Lung (tissue), 12 donors: ENCODE results near the gene CD58. TPM values are rescaled to one million over a fixed set of nuclear protein-coding genes. Genes with fewer than 3 reads are reported as not detected.

Source experiments
- ATAC-seq: fragments of 200-7000 bp; cut with Tn5 transposase; one replicate; pipeline ENCODE4 v1.9.1; 2020; ENCODE audit warnings: moderate number of reproducible peaks; ENCODE audit not compliant: insufficient read depth, low FRiP score
- DNase-seq, 3 donors: peaks; one replicate each; pipeline ENCODE4 v3.0.0-alpha.2; 2013 to 2017
- H3K27ac ChIP-seq, 2 donors: one replicate each; pipeline ENCODE4 v1.5.1; 2013; ENCODE audit warnings: mild to moderate bottlenecking in 2 of 2, moderate library complexity in 2 of 2, control low read depth in 1 of 2, inconsistent platforms in 1 of 2, low read depth in 1 of 2, low read length in 1 of 2
- H3K27me3 ChIP-seq, 3 donors: one replicate each; pipeline ENCODE4 v1.5.1; 2013; ENCODE audit warnings: low read length in 2 of 3; ENCODE audit not compliant: control insufficient read depth in 3 of 3, insufficient read depth in 3 of 3
- H3K36me3 ChIP-seq, 4 donors: one replicate each; pipeline ENCODE4 v1.5.1; 2013; ENCODE audit warnings: low read length in 4 of 4, mild to moderate bottlenecking in 1 of 4, moderate library complexity in 1 of 4; ENCODE audit not compliant: control insufficient read depth in 4 of 4, insufficient read depth in 4 of 4
- H3K4me1 ChIP-seq, 5 donors: one replicate each; pipeline ENCODE4 v1.5.1; 2013; ENCODE audit warnings: low read length in 5 of 5, mild to moderate bottlenecking in 2 of 5, moderate library complexity in 1 of 5; ENCODE audit not compliant: control insufficient read depth in 5 of 5, insufficient read depth in 5 of 5
- H3K4me3 ChIP-seq: one replicate; pipeline ENCODE4 v1.5.1; 2013; ENCODE audit warnings: mild to moderate bottlenecking, control low read depth, moderate library complexity
- H3K9ac ChIP-seq, 2 donors: one replicate each; pipeline ENCODE4 v1.5.1; 2013; ENCODE audit warnings: low read length in 2 of 2, control low read depth in 1 of 2; ENCODE audit not compliant: insufficient read depth in 1 of 2
- H3K9me3 ChIP-seq, 4 donors: one replicate each; pipeline ENCODE4 v1.5.1; 2013; ENCODE audit warnings: low read length in 3 of 4, mild to moderate bottlenecking in 1 of 4, moderate library complexity in 1 of 4; ENCODE audit not compliant: control insufficient read depth in 4 of 4, insufficient read depth in 3 of 4
- WGBS, 2 donors: extraction: QIAGEN DNeasy Blood & Tissue Kit; methylation state at CpG; one replicate each; pipeline ENCODE4 v1.1.7; 2013; 5-methylcytosine and 5-hydroxymethylcytosine counted together
- polyA plus RNA-seq, 2 donors: library from polyadenylated mRNA; stranded (reverse); fragments of 200-250 nt; gene quantifications; one replicate each; pipeline ENCODE4 v1.2.1, GENCODE V29; 2013
- total RNA-seq, 2 donors: library from RNA; depleted of rRNA in 1 of 2; stranded (reverse); fragments of >200 nt in 1 of 2; gene quantifications; one replicate each; pipeline ENCODE4 v1.2.1, GENCODE V29; 2014 to 2021
- TF ChIP-seq, protein P1 (sequence below): IDR thresholded peaks from 2 replicates; pipeline ENCODE4 v1.5.1; 2012; ENCODE audit warnings: mild to moderate bottlenecking; ENCODE audit errors: control extremely low read depth, extremely low read depth
- donor health status: control.
- donor health status: control.
- donor health status: Bipolar disorder and iron deficiency.
- donor health status: healthy.
- donor health status: DM: yes; HTN: yes; CAD: no.

Gene CD58
- total and polyA plus RNA-seq, 4 donors = 27.5 to 52.1 (median 28.7) TPM

DNA sequence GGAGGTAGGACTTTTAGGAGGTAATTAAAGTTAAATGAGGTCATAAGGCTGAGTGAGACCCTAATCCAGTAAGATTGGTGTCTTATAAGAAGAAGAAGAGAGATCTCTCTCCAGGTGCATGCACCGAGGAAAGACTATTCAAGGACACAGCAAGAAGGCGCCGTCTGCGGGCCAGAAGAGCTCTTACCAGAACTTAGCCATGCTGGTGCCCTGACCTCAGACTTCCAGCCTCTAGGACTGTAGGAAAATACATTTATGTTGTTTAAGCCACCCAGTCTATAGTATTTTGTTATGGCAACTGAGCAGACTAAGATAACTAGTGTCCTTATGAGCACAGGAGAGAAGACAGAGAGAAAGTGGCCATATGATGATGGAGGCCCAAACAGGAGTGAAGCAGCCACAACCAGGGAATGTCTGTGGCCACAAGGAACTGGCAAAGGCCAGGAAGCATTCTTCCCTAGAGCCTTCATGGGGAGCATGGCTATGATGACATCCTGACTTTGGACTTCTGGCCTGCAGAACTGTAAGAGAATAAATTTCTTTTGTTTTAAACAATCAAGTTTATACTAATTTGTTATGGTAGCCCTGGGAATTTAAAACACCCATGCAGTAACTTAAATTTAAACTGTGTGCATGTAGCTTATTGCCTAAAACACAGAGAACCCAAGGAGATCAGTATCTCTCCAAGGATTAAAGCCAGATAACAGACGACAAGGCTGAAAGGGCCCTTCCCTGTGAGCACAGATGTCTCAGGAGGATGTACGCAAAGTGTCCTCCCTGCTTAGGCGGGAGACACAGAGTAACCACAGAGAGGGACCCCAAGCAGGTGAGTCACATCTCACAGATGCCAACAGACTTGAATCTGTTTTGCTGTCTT is 9.9 kb upstream of the CD58 start:
- no peak overlapping the region for H3K27ac ChIP-seq
- no peaks in the 10 kb centered on the region for H3K4me1 ChIP-seq
- DNase-seq (no peak), ATAC-seq (no peak)
- H3K4me3 ChIP-seq = no peak overlapping the region
- TF ChIP-seq, protein P1, sequence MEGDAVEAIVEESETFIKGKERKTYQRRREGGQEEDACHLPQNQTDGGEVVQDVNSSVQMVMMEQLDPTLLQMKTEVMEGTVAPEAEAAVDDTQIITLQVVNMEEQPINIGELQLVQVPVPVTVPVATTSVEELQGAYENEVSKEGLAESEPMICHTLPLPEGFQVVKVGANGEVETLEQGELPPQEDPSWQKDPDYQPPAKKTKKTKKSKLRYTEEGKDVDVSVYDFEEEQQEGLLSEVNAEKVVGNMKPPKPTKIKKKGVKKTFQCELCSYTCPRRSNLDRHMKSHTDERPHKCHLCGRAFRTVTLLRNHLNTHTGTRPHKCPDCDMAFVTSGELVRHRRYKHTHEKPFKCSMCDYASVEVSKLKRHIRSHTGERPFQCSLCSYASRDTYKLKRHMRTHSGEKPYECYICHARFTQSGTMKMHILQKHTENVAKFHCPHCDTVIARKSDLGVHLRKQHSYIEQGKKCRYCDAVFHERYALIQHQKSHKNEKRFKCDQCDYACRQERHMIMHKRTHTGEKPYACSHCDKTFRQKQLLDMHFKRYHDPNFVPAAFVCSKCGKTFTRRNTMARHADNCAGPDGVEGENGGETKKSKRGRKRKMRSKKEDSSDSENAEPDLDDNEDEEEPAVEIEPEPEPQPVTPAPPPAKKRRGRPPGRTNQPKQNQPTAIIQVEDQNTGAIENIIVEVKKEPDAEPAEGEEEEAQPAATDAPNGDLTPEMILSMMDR = no peak
- no peaks in the 10 kb centered on the region for H3K27me3 ChIP-seq
- WGBS, 2 donors = 86 to 94% methylated on average over 7 of the region's 7 CpGs
- peaks cover 0 to 6% (median 1%) of the 10 kb centered on the region in 4 donors for H3K36me3 ChIP-seq
- H3K9me3 ChIP-seq = no peaks in the 10 kb centered on the region
- no peak overlapping the region for H3K9ac ChIP-seq

DNA sequence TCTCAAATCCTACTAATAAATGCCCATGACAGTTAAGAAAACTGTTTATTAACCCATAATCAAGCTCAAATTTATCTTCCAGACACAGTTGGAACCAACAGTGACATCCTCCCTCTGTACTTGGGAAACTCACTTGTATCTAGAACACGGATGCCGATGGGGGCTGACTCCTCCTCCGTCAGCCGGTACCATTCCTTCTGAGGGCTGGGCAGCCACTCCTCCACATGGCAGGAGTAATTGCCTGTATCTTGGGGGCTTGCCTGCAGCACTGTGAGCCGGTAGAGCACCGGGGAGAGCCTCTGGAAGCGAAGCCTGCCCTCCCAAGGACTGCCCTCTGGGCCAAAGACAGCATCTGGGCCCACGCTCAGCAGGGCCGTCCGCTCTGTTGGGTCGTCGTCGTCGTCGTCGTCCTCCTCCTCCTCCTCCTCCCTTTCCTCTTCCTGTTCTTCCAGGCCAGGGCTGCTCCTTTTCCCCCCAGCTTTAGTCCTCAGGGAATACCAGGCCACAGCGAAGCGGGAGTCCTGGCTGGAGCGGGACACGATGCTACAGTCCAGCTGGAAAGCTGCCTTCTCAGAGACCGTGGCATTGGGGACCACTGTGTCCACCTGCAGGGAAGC is 8.5 kb upstream of the CD58 start:
- 73 to 82% methylated on average over 21 of the region's 21 CpGs for WGBS, 2 donors
- Histone ChIP-seq H3K36me3 (peaks cover 0 to 4% (median 1%) of the 10 kb centered on the region in 4 donors), H3K9ac (no peak overlapping the region), H3K4me3 (no peak overlapping the region), H3K27ac (no peak overlapping the region), H3K4me1 (peaks cover 0 to 6% (median 0%) of the 10 kb centered on the region in 5 donors), H3K9me3 (no peaks in the 10 kb centered on the region), H3K27me3 (no peaks in the 10 kb centered on the region)
- DNase-seq (no peak), ATAC-seq (no peak)
- TF ChIP-seq, protein P1 = no peak

DNA sequence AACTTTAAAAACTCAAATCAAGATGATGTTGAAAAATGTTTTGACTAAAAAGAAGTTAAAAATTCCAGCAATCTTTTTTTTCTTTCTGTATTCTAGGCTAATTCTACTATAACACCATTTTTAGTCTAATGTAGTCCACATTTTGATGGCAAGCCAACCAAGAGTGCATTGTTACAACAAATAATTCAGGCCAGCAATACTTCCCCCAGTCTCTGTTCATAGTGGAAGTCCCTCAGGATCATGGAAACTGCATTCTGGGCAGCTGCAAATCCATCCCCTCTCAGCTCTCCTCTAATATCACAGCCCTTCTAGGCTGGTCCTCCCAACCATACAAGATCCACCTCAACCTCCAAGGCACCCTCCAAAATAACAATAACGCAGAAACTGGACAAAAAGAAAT is 7.8 kb upstream of the CD58 start:
- Histone ChIP-seq H3K36me3 (peaks cover 0 to 4% (median 1%) of the 10 kb centered on the region in 4 donors), H3K4me1 (peaks cover 0 to 6% (median 0%) of the 10 kb centered on the region in 5 donors), H3K27ac (no peak overlapping the region), H3K27me3 (no peaks in the 10 kb centered on the region), H3K4me3 (no peak overlapping the region), H3K9me3 (no peaks in the 10 kb centered on the region), H3K9ac (no peak overlapping the region)
- WGBS, 2 donors = 94 to 97% methylated on average over 1 of the region's 1 CpG
- ATAC-seq = no peak
- TF ChIP-seq, protein P1 = no peak
- no peak for DNase-seq
